H9 (cell line): ENCODE results near the gene LMF2. TPM values are rescaled to one million over a fixed set of nuclear protein-coding genes. Genes with fewer than 3 reads are reported as not detected.

Experiments used
- DNase-seq: peaks from one replicate; pipeline ENCODE4 v3.0.0-alpha.2; 2017
- H2AFZ ChIP-seq: one replicate; pipeline ENCODE4 v1.6.1; 2013; ENCODE audit warnings: mild to moderate bottlenecking, low read length, control low read depth, moderate library complexity
- H2AK5ac ChIP-seq: 2 replicates; pipeline ENCODE4 v1.6.1; 2013; ENCODE audit warnings: low read length, control low read depth, mixed read lengths; ENCODE audit not compliant: insufficient read length
- H2BK120ac ChIP-seq: one replicate; pipeline ENCODE4 v1.6.1; 2013; ENCODE audit warnings: low read depth, mild to moderate bottlenecking, low read length, control low read depth, inconsistent platforms; ENCODE audit not compliant: poor library complexity, severe bottlenecking
- H2BK12ac ChIP-seq: 2 replicates; pipeline ENCODE4 v1.6.1; 2013; ENCODE audit warnings: low read length, control low read depth, mixed read lengths, low read depth; ENCODE audit not compliant: insufficient read length
- H2BK15ac ChIP-seq: 2 replicates; pipeline ENCODE4 v1.6.1; 2013; ENCODE audit warnings: low read depth, low read length, control low read depth
- H2BK20ac ChIP-seq: one replicate; pipeline ENCODE4 v1.6.1; 2013; ENCODE audit warnings: low read depth, mild to moderate bottlenecking, low read length, control low read depth, inconsistent platforms; ENCODE audit not compliant: poor library complexity, severe bottlenecking
- H2BK5ac ChIP-seq: 2 replicates; pipeline ENCODE4 v1.6.1; 2013; ENCODE audit warnings: low read length, control low read depth, mixed read lengths; ENCODE audit not compliant: insufficient read length
- H3K14ac ChIP-seq: 2 replicates; pipeline ENCODE4 v1.6.1; 2013; ENCODE audit warnings: low read length, control low read depth; ENCODE audit not compliant: insufficient read depth
- H3K18ac ChIP-seq: 2 replicates; pipeline ENCODE4 v1.6.1; 2013; ENCODE audit warnings: low read depth, mild to moderate bottlenecking, mixed read lengths, low read length, control low read depth; ENCODE audit not compliant: insufficient read length
- H3K23ac ChIP-seq: 2 replicates; pipeline ENCODE4 v1.6.1; 2013; ENCODE audit warnings: low read length, control low read depth, mixed read lengths, low read depth; ENCODE audit not compliant: insufficient read length
- H3K23me2 ChIP-seq: 2 replicates; pipeline ENCODE4 v1.6.1; 2013; ENCODE audit warnings: low read depth, mild to moderate bottlenecking, mixed read lengths, low read length, control low read depth; ENCODE audit not compliant: insufficient read length, poor library complexity, severe bottlenecking
- H3K27ac ChIP-seq: 2 replicates; pipeline ENCODE4 v1.5.1; 2013; ENCODE audit warnings: low read length, control low read depth, mixed read lengths, low read depth; ENCODE audit not compliant: insufficient read length
- H3K27me3 ChIP-seq: 2 replicates; pipeline ENCODE4 v1.6.1; 2013; ENCODE audit warnings: low read length, control low read depth, inconsistent platforms; ENCODE audit not compliant: insufficient read depth
- H3K4ac ChIP-seq: 2 replicates; pipeline ENCODE4 v1.6.1; 2013; ENCODE audit warnings: low read depth, mild to moderate bottlenecking, control low read depth, inconsistent platforms, low read length, moderate library complexity
- H3K4me1 ChIP-seq: 2 replicates; pipeline ENCODE4 v1.6.1; 2013; ENCODE audit warnings: low read length, control low read depth, inconsistent platforms; ENCODE audit not compliant: insufficient read depth
- H3K4me2 ChIP-seq: 2 replicates; pipeline ENCODE4 v1.6.1; 2013; ENCODE audit warnings: low read length, control low read depth, mixed read lengths; ENCODE audit not compliant: insufficient read length, insufficient read depth
- H3K56ac ChIP-seq: 2 replicates; pipeline ENCODE4 v1.6.1; 2013; ENCODE audit warnings: low read depth, mild to moderate bottlenecking, mixed read lengths, low read length, control low read depth; ENCODE audit not compliant: insufficient read length
- H3K79me1 ChIP-seq: 2 replicates; pipeline ENCODE4 v1.6.1; 2013; ENCODE audit warnings: low read depth, mild to moderate bottlenecking, moderate library complexity, low read length, control low read depth, inconsistent platforms; ENCODE audit not compliant: insufficient read depth, poor library complexity, severe bottlenecking
- H3K79me2 ChIP-seq: 2 replicates; pipeline ENCODE4 v1.6.1; 2013; ENCODE audit warnings: low read length, control low read depth, inconsistent platforms; ENCODE audit not compliant: insufficient read depth
- H3K9ac ChIP-seq: 2 replicates; pipeline ENCODE4 v1.6.1; 2013; ENCODE audit warnings: low read length, control low read depth, mixed read lengths; ENCODE audit not compliant: insufficient read length; ENCODE audit errors: extremely low read depth
- H3K9me3 ChIP-seq: one replicate; pipeline ENCODE4 v1.6.1; 2013; ENCODE audit warnings: low read depth, low read length, inconsistent platforms; ENCODE audit not compliant: control insufficient read depth
- H3T11ph ChIP-seq: one replicate; pipeline ENCODE4 v1.6.1; 2013; ENCODE audit warnings: mild to moderate bottlenecking, low read length, control low read depth, inconsistent platforms
- H4K20me1 ChIP-seq: one replicate; pipeline ENCODE4 v1.6.1; 2013; ENCODE audit not compliant: control insufficient read depth, insufficient read length, insufficient read depth
- H4K5ac ChIP-seq: 2 replicates; pipeline ENCODE4 v1.6.1; 2013; ENCODE audit warnings: low read depth, mild to moderate bottlenecking, mixed read lengths, low read length, control low read depth; ENCODE audit not compliant: insufficient read length
- H4K8ac ChIP-seq: replicated peaks from 2 replicates; pipeline ENCODE4 v1.6.1; 2013; ENCODE audit warnings: low read length, control low read depth, mixed read lengths, low read depth; ENCODE audit not compliant: insufficient read length
- H4K91ac ChIP-seq: 2 replicates; pipeline ENCODE4 v1.6.1; 2013; ENCODE audit warnings: low read depth, mild to moderate bottlenecking, moderate library complexity, mixed read lengths, low read length, control low read depth; ENCODE audit not compliant: insufficient read length
- H3K27ac Mint-ChIP-seq, 3 experiments: 2 replicates in 2 of 3; 3 replicates in 1 of 3; pipeline ENCODE4 v1.8.0; 2020 to 2021; ENCODE audit warnings: mixed read lengths in 3 of 3, mild to moderate bottlenecking in 1 of 3, moderate library complexity in 1 of 3
- H3K27me3 Mint-ChIP-seq: 2 replicates; pipeline ENCODE4 v1.8.0; 2021; ENCODE audit warnings: low read depth, mild to moderate bottlenecking, moderate library complexity, mixed read lengths
- H3K36me3 Mint-ChIP-seq, 3 experiments: 2 replicates in 2 of 3; 3 replicates in 1 of 3; pipeline ENCODE4 v1.8.0; 2020 to 2021; ENCODE audit warnings: low read depth in 3 of 3, mixed read lengths in 3 of 3; ENCODE audit not compliant: insufficient read depth in 1 of 3
- H3K4me1 Mint-ChIP-seq, 2 experiments: 2 replicates each; pipeline ENCODE4 v1.8.0; 2020; ENCODE audit warnings: mixed read lengths in 2 of 2
- H3K4me3 Mint-ChIP-seq, 2 experiments: 2 replicates in 1 of 2; 3 replicates in 1 of 2; pipeline ENCODE4 v1.8.0; 2020 to 2021; ENCODE audit warnings: mild to moderate bottlenecking in 2 of 2, mixed read lengths in 2 of 2, moderate library complexity in 1 of 2
- H3K9me3 Mint-ChIP-seq, 2 experiments: 2 replicates in 1 of 2; 3 replicates in 1 of 2; pipeline ENCODE4 v1.8.0; 2020; ENCODE audit warnings: mild to moderate bottlenecking in 2 of 2, mixed read lengths in 2 of 2, moderate library complexity in 1 of 2
- CTCF ChIP-seq: fragments of 200-600 bp; sonication (generic); conservative IDR thresholded peaks from 3 replicates; pipeline ENCODE4 v1.8.0; 2021; ENCODE audit warnings: antibody characterized with exemption, mild to moderate bottlenecking
- WGBS: extraction: QIAGEN DNeasy Blood & Tissue Kit; methylation state at CpG from one replicate; pipeline ENCODE4 v1.1.7; 2013; ENCODE audit warnings: missing lambda C conversion rate, low lambda C conversion rate, mixed read lengths; ENCODE audit not compliant: insufficient read length; ENCODE audit errors: extremely low coverage; 5-methylcytosine and 5-hydroxymethylcytosine counted together
- total RNA-seq: library from RNA; stranded (reverse); gene quantifications from 2 replicates; pipeline ENCODE4 v1.2.1, GENCODE V29; 2021

The LMF2 gene
- total RNA-seq, 1 experiment from 2014 or later = 43.6 TPM

GRCh38 chr22:50516891-50517290 lies 9.4 kb upstream of the LMF2 start:
- H3K4ac ChIP-seq = no peak overlapping the region
- peaks cover 3% of the 10 kb centered on the region for H4K20me1 ChIP-seq
- Mint-ChIP-seq H3K27ac (no peak overlapping the region), H3K9me3 (no peaks in the 10 kb centered on the region), H3K4me3 (no peak overlapping the region), H3K4me1 (no peaks in the 10 kb centered on the region), H3K27me3 (no peaks in the 10 kb centered on the region), H3K36me3 (peaks cover 5 to 52% (median 42%) of the 10 kb centered on the region in 3 experiments)
- H2AFZ ChIP-seq = no peak overlapping the region
- H2BK20ac ChIP-seq = no peak overlapping the region
- H3K27ac ChIP-seq = no peak overlapping the region
- no peaks in the 10 kb centered on the region for H3K4me1 ChIP-seq
- H3K79me2 ChIP-seq = peaks cover 4% of the 10 kb centered on the region; the same call in 1 of the 2 replicates
- H4K91ac ChIP-seq = no peak overlapping the region
- H3K9me3 ChIP-seq = no peaks in the 10 kb centered on the region
- peaks cover 3% of the 10 kb centered on the region for H3K79me1 ChIP-seq
- no peaks in the 10 kb centered on the region for H3K27me3 ChIP-seq
- no peak overlapping the region for H3K23ac ChIP-seq
- no peak overlapping the region for H2BK15ac ChIP-seq
- H3K23me2 ChIP-seq = no peaks in the 10 kb centered on the region
- H2BK12ac ChIP-seq = no peak overlapping the region
- no peak overlapping the region for H3K4me2 ChIP-seq
- H3K18ac ChIP-seq = no peak overlapping the region
- no peak for TF ChIP-seq CTCF
- no peak for DNase-seq
- H2BK120ac ChIP-seq = no peak overlapping the region
- no peak overlapping the region for H2AK5ac ChIP-seq
- H4K8ac ChIP-seq = no peak overlapping the region
- H3K14ac ChIP-seq = no peak overlapping the region
- H3T11ph ChIP-seq = no peak overlapping the region
- no peak overlapping the region for H2BK5ac ChIP-seq
- no peak overlapping the region for H3K56ac ChIP-seq
- no CpG with 5 or more reads among the region's 16 CpGs for WGBS
- H4K5ac ChIP-seq = no peak overlapping the region
- H3K9ac ChIP-seq = no peak overlapping the region
